ENCODE results near the gene ACTR1A. TPM values are rescaled to one million over a fixed set of nuclear protein-coding genes. Genes with fewer than 3 reads are reported as not detected.

ACTR1A gene
- total and polyA plus RNA-seq, 9 of the 15 experiments (the other 6 are each of a cell fraction or from before 2014, with no cell fraction given) = 36.3 to 77.2 (median 49.6) TPM

- TF ChIP-seq ZBED1 (IDR thresholded peaks at IDR 0.05) = 0 out of 2 replicates have a peak, but pooled peaks have one; percentile 80
- no peak for TF ChIP-seq RHOXF2B (CRISPR knock-in tag; conservative IDR thresholded peaks at IDR 0.05)
- peak; percentile 86 for TF ChIP-seq VEZF1 (CRISPR knock-in tag; IDR thresholded peaks at IDR 0.05)
- peak; percentile 45 for TF ChIP-seq RBM39 (optimal IDR thresholded peaks at IDR 0.05; ENCODE audit: low read depth, low read length)
- TF ChIP-seq POLR2AphosphoS2 (IDR thresholded peaks at IDR 0.05; ENCODE audit: low read length) = peak; percentile 77; the same call in 1 of the 2 replicates
- 0 out of 6 replicates have a peak, but pooled peaks of 1 of the 3 experiments have one; percentile 30 for TF ChIP-seq ZBTB11 (CRISPR knock-in tag; IDR thresholded peaks at IDR 0.05)
- TF ChIP-seq SUPT5H (IDR thresholded peaks at IDR 0.05) = peak; percentile 87
- TF ChIP-seq PML (IDR thresholded peaks at IDR 0.05; ENCODE audit: low read length) = peak; percentile 83; the same call in 1 of the 2 replicates
- TF ChIP-seq ZBTB7A (IDR thresholded peaks at IDR 0.05; ENCODE audit: borderline replicate concordance, control insufficient read depth, low read depth, low read length) = peak; percentile 77
- no peak for TF ChIP-seq ZNF699 (CRISPR knock-in tag; IDR thresholded peaks at IDR 0.05; ENCODE audit: insufficient replicate concordance)
- peak; percentile 94 for TF ChIP-seq POLR2A (conservative IDR thresholded peaks at IDR 0.05)
- no peak for TF ChIP-seq ZNF584 (CRISPR knock-in tag; IDR thresholded peaks at IDR 0.05; ENCODE audit: low read depth)
- no peak for TF ChIP-seq ARID3B (CRISPR knock-in tag; IDR thresholded peaks at IDR 0.05; ENCODE audit: borderline replicate concordance)
- peak; percentile 80 for TF ChIP-seq POLR2G (IDR thresholded peaks at IDR 0.05; ENCODE audit: low read depth, low read length)
- peak in 1 of 2 experiments; percentile 82; a peak in 2 of 4 replicates for TF ChIP-seq NONO (IDR thresholded peaks at IDR 0.05; ENCODE audit: low read depth in 2 of 2, low read length in 1 of 2)
- TF ChIP-seq POLR2AphosphoS5 (IDR thresholded peaks at IDR 0.05; ENCODE audit: control insufficient read depth, insufficient read depth, low read depth, low read length) = peak; percentile 96
- no peak for TF ChIP-seq YY1 (IDR thresholded peaks at IDR 0.05; ENCODE audit: borderline replicate concordance in 1 of 3, control insufficient read depth in 1 of 3, extremely low read depth in 1 of 3, insufficient read depth in 3 of 3, insufficient read length in 1 of 3, insufficient replicate concordance in 2 of 3, low read depth in 1 of 3, low read length in 2 of 3)
- peak in 1 of 2 experiments; percentile 50; a peak in 1 of 4 replicates for TF ChIP-seq SIN3A (IDR thresholded peaks at IDR 0.05; ENCODE audit: borderline replicate concordance in 2 of 2, control insufficient read depth in 1 of 2, low read depth in 2 of 2, low read length in 2 of 2)
- peak in 1 of 2 experiments; percentile 63; a peak in 1 of 4 replicates for TF ChIP-seq RCOR1 (IDR thresholded peaks at IDR 0.05; ENCODE audit: borderline replicate concordance in 1 of 2, low read depth in 2 of 2, low read length in 2 of 2)
These were observed 66.8 kb downstream of the ACTR1A start (continued) for GRCh38 chr10:102435529-102436233.
